ENCODE results near the gene ZNF536.

ZNF536 gene

GRCh38 chr19:30364866-30365800 is 7.1 kb upstream of the ZNF536 start:
- no peaks in the 10 kb centered on the region for H3K36me3 ChIP-seq (ENCODE audit: control insufficient read depth in 2 of 2, insufficient read depth in 2 of 2, low read length in 2 of 2)
- H3K27me3 ChIP-seq (ENCODE audit: control insufficient read depth in 1 of 2, insufficient read depth in 2 of 2, low read length in 2 of 2) = peaks cover 4 to 6% of the 10 kb centered on the region in 2 donors
- H3K4me1 ChIP-seq (ENCODE audit: control insufficient read depth, insufficient read depth, low read length) = peaks cover 2% of the 10 kb centered on the region
- H3K27ac ChIP-seq (ENCODE audit: low read length) = no peak overlapping the region
- no peak overlapping the region for H3K4me3 ChIP-seq (ENCODE audit: low read length in 2 of 2)
- H3K9me3 ChIP-seq (ENCODE audit: control insufficient read depth in 2 of 2, low read length in 2 of 2) = no peaks in the 10 kb centered on the region
- H3K9ac ChIP-seq (ENCODE audit: low read length in 2 of 2) = no peak overlapping the region

GRCh38 chr19:30366282-30366681 is 5.9 kb upstream of the ZNF536 start:
- Histone ChIP-seq H3K9ac (ENCODE audit: low read length in 2 of 2) (no peak overlapping the region), H3K27me3 (ENCODE audit: control insufficient read depth in 1 of 2, insufficient read depth in 2 of 2, low read length in 2 of 2) (peaks cover 4 to 6% of the 10 kb centered on the region in 2 donors), H3K36me3 (ENCODE audit: control insufficient read depth in 2 of 2, insufficient read depth in 2 of 2, low read length in 2 of 2) (no peaks in the 10 kb centered on the region), H3K4me1 (ENCODE audit: control insufficient read depth, insufficient read depth, low read length) (no peaks in the 10 kb centered on the region), H3K9me3 (ENCODE audit: control insufficient read depth in 2 of 2, low read length in 2 of 2) (no peaks in the 10 kb centered on the region), H3K27ac (ENCODE audit: low read length) (no peak overlapping the region), H3K4me3 (ENCODE audit: low read length in 2 of 2) (no peak overlapping the region)

DNA sequence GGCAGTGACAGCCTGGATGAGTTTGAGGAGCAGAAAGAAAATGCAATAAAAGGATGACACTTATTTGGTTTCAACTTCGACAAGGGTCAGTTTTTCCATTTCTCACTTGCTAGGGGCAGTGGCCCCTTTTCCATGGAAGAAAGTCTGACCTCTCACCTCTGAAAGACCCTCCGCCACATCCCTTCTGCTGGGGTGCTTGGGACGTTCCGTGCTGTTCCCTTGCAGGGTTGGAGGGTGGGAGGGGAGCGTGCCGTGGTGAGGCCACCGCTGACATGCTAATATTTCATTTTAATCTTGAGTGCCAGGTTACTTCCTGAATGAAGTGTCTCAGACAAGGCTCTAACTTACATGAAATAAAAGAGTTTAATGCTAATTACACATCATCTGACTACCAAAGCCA is 5.2 kb upstream of the ZNF536 start:
- no peak overlapping the region for H3K9ac ChIP-seq (ENCODE audit: low read length in 2 of 2)
- no peaks in the 10 kb centered on the region for H3K36me3 ChIP-seq (ENCODE audit: control insufficient read depth in 2 of 2, insufficient read depth in 2 of 2, low read length in 2 of 2)
- H3K4me1 ChIP-seq (ENCODE audit: control insufficient read depth, insufficient read depth, low read length) = no peaks in the 10 kb centered on the region
- H3K4me3 ChIP-seq (ENCODE audit: low read length in 2 of 2) = no peak overlapping the region
- H3K27me3 ChIP-seq (ENCODE audit: control insufficient read depth in 1 of 2, insufficient read depth in 2 of 2, low read length in 2 of 2) = peaks cover 4 to 6% of the 10 kb centered on the region in 2 donors
- no peak overlapping the region for H3K27ac ChIP-seq (ENCODE audit: low read length)
- H3K9me3 ChIP-seq (ENCODE audit: control insufficient read depth in 2 of 2, low read length in 2 of 2) = no peaks in the 10 kb centered on the region

GRCh38 chr19:30367421-30367820 is 4.8 kb upstream of the ZNF536 start:
- no peak overlapping the region for H3K4me3 ChIP-seq (ENCODE audit: low read length in 2 of 2)
- H3K27ac ChIP-seq (ENCODE audit: low read length) = no peak overlapping the region
- no peaks in the 10 kb centered on the region for H3K4me1 ChIP-seq (ENCODE audit: control insufficient read depth, insufficient read depth, low read length)
- no peaks in the 10 kb centered on the region for H3K36me3 ChIP-seq (ENCODE audit: control insufficient read depth in 2 of 2, insufficient read depth in 2 of 2, low read length in 2 of 2)
- no peak overlapping the region for H3K9ac ChIP-seq (ENCODE audit: low read length in 2 of 2)
- H3K27me3 ChIP-seq (ENCODE audit: control insufficient read depth in 1 of 2, insufficient read depth in 2 of 2, low read length in 2 of 2) = peaks cover 4 to 6% of the 10 kb centered on the region in 2 donors
- no peaks in the 10 kb centered on the region for H3K9me3 ChIP-seq (ENCODE audit: control insufficient read depth in 2 of 2, low read length in 2 of 2)

DNA sequence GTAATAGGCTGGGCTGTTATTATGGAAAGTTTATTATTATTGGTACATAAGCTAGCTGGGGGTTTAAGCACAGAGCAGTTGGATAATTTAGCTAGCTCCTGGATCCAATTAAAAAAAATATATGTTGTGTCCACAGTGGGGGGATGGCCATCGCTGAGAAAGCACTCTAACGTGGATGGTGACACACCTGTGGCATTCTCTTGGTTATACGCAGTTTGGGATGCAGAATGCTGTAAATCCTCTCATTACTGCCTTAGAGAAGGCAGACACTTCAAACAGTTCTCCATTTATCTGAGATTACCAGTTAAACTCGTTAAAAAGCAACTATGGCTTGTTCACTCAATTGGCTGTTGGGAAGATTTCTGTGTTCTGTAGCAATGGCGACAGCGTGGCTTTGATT is 2.4 kb upstream of the ZNF536 start:
- Histone ChIP-seq H3K27ac (ENCODE audit: low read length) (no peak overlapping the region), H3K9ac (ENCODE audit: low read length in 2 of 2) (no peak overlapping the region), H3K4me1 (ENCODE audit: control insufficient read depth, insufficient read depth, low read length) (no peaks in the 10 kb centered on the region), H3K36me3 (ENCODE audit: control insufficient read depth in 2 of 2, insufficient read depth in 2 of 2, low read length in 2 of 2) (no peaks in the 10 kb centered on the region), H3K4me3 (ENCODE audit: low read length in 2 of 2) (no peak overlapping the region), H3K27me3 (ENCODE audit: control insufficient read depth in 1 of 2, insufficient read depth in 2 of 2, low read length in 2 of 2) (peaks cover 2 to 11% of the 10 kb centered on the region in 2 donors), H3K9me3 (ENCODE audit: control insufficient read depth in 2 of 2, low read length in 2 of 2) (no peaks in the 10 kb centered on the region)

- Histone ChIP-seq H3K4me1 (ENCODE audit: control insufficient read depth, insufficient read depth, low read length) (no peaks in the 10 kb centered on the region), H3K36me3 (ENCODE audit: control insufficient read depth in 2 of 2, insufficient read depth in 2 of 2, low read length in 2 of 2) (no peaks in the 10 kb centered on the region)
These were observed 885 bp upstream of the ZNF536 start for GRCh38 chr19:30371161-30371836.

GRCh38 chr19:30373593-30373992 is 1.4 kb downstream of the ZNF536 start:
- Histone ChIP-seq H3K4me1 (ENCODE audit: control insufficient read depth, insufficient read depth, low read length) (no peaks in the 10 kb centered on the region), H3K36me3 (ENCODE audit: control insufficient read depth in 2 of 2, insufficient read depth in 2 of 2, low read length in 2 of 2) (no peaks in the 10 kb centered on the region), H3K9ac (ENCODE audit: low read length in 2 of 2) (no peak overlapping the region), H3K9me3 (ENCODE audit: control insufficient read depth in 2 of 2, low read length in 2 of 2) (peaks cover 0 to 3% of the 10 kb centered on the region in 2 donors), H3K27ac (ENCODE audit: low read length) (no peak overlapping the region), H3K4me3 (ENCODE audit: low read length in 2 of 2) (no peak overlapping the region), H3K27me3 (ENCODE audit: control insufficient read depth in 1 of 2, insufficient read depth in 2 of 2, low read length in 2 of 2) (peaks cover 14 to 29% of the 10 kb centered on the region in 2 donors)

More at GRCh38 chr19:30371161-30371836, 885 bp upstream of the ZNF536 start:
- Histone ChIP-seq H3K27me3 (ENCODE audit: control insufficient read depth in 1 of 2, insufficient read depth in 2 of 2, low read length in 2 of 2) (peaks cover 11 to 23% of the 10 kb centered on the region in 2 donors), H3K9ac (ENCODE audit: low read length in 2 of 2) (no peak overlapping the region), H3K4me3 (ENCODE audit: low read length in 2 of 2) (no peak overlapping the region), H3K9me3 (ENCODE audit: control insufficient read depth in 2 of 2, low read length in 2 of 2) (no peaks in the 10 kb centered on the region), H3K27ac (ENCODE audit: low read length) (no peak overlapping the region)

GRCh38 chr19:30374539-30374864 is 2.3 kb downstream of the ZNF536 start:
- Histone ChIP-seq H3K36me3 (ENCODE audit: control insufficient read depth in 2 of 2, insufficient read depth in 2 of 2, low read length in 2 of 2) (no peaks in the 10 kb centered on the region), H3K9ac (ENCODE audit: low read length in 2 of 2) (no peak overlapping the region), H3K9me3 (ENCODE audit: control insufficient read depth in 2 of 2, low read length in 2 of 2) (peaks cover 0 to 3% of the 10 kb centered on the region in 2 donors), H3K4me1 (ENCODE audit: control insufficient read depth, insufficient read depth, low read length) (no peaks in the 10 kb centered on the region), H3K27ac (ENCODE audit: low read length) (no peak overlapping the region), H3K4me3 (ENCODE audit: low read length in 2 of 2) (no peak overlapping the region), H3K27me3 (ENCODE audit: control insufficient read depth in 1 of 2, insufficient read depth in 2 of 2, low read length in 2 of 2) (peaks cover 11 to 25% of the 10 kb centered on the region in 2 donors)

DNA sequence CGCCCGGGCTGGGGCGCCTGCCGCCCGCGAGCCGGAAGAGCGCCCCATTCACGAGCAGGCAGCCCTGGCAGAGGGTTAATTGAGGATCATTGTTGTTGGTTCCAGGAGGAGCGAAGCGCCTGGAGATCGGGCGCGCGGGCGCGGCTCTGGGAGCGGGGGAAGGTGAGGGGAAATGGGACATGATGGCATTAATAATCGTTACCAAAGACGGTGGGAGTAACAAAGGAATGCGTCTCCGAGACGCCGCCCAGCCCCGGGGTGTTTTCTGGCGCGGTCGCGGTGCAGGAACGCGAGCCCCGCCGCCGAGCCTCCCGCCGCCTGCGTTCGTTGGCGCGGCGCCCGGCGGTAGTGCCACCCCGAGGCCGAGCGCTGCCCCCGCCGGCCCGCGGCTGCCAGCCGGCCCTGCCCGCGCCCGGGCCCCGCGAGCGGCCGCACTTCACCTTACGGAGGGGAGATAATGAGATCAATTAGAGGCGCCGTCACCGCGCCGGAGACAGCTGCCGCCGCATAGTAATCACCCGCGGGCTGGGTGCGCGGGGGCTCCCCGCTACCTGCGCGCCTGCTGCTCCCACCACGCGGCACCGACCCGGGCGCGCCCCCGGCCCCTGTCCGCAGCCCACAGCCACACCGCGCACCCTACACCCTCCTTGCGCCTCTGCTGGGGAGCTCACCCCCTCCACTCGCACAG is 2.8 kb downstream of the ZNF536 start:
- no peak overlapping the region for H3K9ac ChIP-seq (ENCODE audit: low read length in 2 of 2)
- H3K27ac ChIP-seq (ENCODE audit: low read length) = no peak overlapping the region
- peaks cover 11 to 25% of the 10 kb centered on the region in 2 donors for H3K27me3 ChIP-seq (ENCODE audit: control insufficient read depth in 1 of 2, insufficient read depth in 2 of 2, low read length in 2 of 2)
- H3K4me1 ChIP-seq (ENCODE audit: control insufficient read depth, insufficient read depth, low read length) = no peaks in the 10 kb centered on the region
- no peak overlapping the region for H3K4me3 ChIP-seq (ENCODE audit: low read length in 2 of 2)
- peaks cover 0 to 3% of the 10 kb centered on the region in 2 donors for H3K9me3 ChIP-seq (ENCODE audit: control insufficient read depth in 2 of 2, low read length in 2 of 2)
- H3K36me3 ChIP-seq (ENCODE audit: control insufficient read depth in 2 of 2, insufficient read depth in 2 of 2, low read length in 2 of 2) = no peaks in the 10 kb centered on the region

- Histone ChIP-seq H3K36me3 (ENCODE audit: control insufficient read depth in 2 of 2, insufficient read depth in 2 of 2, low read length in 2 of 2) (no peaks in the 10 kb centered on the region), H3K9ac (ENCODE audit: low read length in 2 of 2) (no peak overlapping the region), H3K9me3 (ENCODE audit: control insufficient read depth in 2 of 2, low read length in 2 of 2) (peaks cover 0 to 3% of the 10 kb centered on the region in 2 donors), H3K27me3 (ENCODE audit: control insufficient read depth in 1 of 2, insufficient read depth in 2 of 2, low read length in 2 of 2) (peaks cover 11 to 25% of the 10 kb centered on the region in 2 donors), H3K4me1 (ENCODE audit: control insufficient read depth, insufficient read depth, low read length) (no peaks in the 10 kb centered on the region), H3K4me3 (ENCODE audit: low read length in 2 of 2) (no peak overlapping the region), H3K27ac (ENCODE audit: low read length) (no peak overlapping the region)
These were observed 3.4 kb downstream of the ZNF536 start for GRCh38 chr19:30375553-30376031.
